NCI-H345 treated with DMSO at 0.1 percent for 48 hours (cell line): ENCODE data around the gene TERC.
"Not testable (repeated sequence)": the region's sequence is repeated elsewhere in the genome, so short reads cannot be mapped to it uniquely, and the experiment has no call there.

Experiments
- DNase-seq: peaks from one replicate; lab custom pipeline; 2025; ENCODE audit not compliant: unreplicated experiment; lab: John Stamatoyannopoulos, UW

TERC gene

DNA sequence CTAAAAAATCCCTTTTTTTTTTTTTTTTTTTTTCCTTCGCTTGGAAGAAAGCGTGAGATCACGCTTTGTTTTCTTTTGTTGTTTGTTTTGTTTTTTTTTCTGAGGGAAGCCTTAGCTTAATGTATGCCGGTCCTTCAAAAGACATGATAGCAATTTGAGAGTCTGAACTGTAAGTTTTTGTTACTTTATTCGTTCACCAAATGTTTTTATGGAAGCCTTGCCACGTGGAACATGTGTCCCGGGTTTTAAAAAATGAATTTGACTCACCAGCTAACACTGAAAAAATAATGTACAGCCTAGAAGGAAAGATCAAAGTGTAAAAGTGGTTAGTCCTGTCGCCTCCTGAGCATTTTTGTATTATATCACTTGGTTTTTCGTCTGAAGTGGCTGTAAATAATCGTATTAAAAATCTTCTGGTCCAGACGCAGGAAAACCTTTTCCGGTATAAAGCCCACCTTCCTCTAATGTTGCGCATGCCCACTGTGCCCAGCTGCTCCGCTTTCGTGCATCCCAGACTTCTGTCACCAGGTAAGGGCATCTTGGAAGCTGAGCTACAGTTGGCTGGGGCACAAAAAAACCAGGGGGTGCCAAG, 7.5 kb upstream of the TERC start:
- peak; percentile 69 for DNase-seq

DNA sequence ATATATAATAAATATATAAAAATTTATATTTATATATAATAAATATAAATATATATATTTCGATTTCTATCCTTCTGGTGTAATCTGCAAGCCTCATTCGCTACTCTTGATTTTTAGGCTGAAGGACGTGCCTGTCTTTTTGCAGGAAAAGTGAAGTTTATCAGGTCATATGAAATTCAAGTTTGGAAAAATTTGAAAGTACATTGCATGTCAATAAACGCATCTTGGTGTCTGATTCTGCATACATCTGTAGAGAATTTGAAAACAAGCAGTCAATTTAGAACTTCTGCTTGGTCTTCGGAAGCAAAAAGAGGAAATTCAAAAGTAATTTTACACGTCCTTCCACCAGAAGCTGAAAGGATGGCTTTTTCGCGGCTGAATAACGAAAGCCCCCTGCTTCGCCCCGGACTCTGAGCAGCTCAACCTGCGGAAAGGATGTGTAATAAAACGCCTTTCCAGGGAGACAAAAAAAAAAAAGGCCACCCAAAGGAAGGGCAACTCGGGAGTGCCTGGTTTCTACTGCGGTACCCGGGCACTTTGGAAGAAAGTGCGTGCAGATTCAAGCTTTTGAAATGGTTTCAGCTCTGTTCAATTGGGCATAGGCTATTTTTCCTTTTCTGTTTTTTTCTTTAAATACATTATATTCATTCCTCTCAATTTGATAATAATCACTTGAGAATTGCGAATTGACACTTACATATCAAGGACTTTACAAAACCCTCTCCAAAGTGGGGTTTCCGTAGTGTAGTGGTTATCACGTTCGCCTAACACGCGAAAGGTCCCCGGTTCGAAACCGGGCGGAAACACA, 6.8 kb upstream of the TERC start:
- DNase-seq: peak; percentile 53

DNA sequence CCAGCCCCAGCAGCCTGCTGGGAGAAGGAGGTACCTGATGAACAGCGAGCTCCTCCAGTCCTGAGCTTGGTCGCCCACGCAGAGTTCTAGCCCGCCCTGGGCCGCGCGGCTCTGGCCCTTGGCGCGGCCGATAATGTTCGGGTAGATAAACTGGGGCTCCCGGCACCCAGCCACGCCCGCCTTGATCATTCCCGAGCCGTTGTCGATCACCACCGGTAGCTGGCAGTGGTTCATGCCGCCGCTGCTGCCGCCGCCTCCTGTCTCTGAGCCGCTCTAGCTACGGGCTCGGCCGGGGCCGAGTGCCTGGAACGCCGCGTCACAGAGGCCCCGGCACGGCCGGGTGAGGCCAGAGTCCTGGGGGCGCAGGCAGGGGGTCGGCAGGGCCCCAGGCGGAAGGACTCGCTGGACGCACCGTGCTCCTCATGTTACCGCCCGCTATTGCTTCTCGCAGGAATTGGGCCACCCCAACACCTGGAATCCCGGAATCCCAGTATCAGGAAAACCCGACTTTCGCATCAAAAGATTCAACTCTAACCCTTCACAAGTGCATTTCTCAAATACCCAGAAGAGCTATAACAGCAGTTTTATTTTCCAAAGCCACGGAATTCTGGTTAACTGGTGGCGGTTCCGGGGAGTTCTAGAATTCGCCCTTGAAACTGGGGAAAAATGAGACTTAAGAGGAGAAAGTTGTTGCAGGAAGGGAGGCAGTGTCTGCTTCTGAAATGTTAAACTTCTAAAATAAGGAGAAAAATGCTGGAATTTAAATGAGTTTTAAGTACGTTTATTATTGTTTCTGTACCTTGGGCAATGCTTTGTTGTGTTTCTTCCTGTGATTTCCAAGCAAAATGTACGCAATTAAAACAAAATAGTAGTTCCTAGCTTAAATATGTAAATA, 4.7 kb upstream of the TERC start, which contains the start of gene ACTRT3:
Gene ACTRT3 (minus strand): TSS at position 275 of the 895 bp plus-strand sequence. CDS start 41 bp downstream, at position 234.
- DNase-seq: no peak

DNA sequence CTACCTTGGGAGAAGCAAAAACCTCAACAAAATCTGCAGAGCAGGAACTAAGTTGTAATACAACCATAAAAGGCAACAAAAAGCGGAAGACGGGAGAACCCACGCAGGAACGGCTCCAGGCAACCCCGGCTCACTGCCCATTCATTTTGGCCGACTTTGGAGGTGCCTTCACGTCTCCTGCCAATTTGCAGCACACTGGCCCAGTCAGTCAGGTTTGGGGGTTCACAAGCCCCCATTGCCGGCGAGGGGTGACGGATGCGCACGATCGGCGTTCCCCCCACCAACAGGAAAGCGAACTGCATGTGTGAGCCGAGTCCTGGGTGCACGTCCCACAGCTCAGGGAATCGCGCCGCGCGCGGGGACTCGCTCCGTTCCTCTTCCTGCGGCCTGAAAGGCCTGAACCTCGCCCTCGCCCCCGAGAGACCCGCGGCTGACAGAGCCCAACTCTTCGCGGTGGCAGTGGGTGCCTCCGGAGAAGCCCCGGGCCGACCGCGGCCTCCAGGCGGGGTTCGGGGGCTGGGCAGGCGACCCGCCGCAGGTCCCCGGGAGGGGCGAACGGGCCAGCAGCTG, 463 bp downstream of the TERC start:
- DNase-seq: no peak

DNA sequence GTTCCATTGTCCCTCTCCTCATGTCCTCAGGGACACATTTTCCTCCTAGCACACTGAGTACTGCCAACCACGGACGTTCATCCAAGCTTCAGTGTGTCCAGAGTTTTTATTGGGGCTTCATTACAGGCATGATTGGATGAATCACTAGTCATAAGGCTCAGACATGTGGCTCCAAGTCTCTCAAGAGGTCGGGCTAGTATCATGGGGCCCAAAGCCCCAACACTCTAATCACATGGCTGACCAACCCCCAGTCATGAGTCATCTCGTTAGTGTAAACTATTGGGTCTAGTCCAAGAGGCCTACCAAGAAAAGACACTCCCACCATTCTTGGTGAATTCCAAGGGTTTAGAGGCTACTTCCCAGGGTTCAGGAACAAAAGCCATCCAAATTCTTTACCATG, 4.4 kb downstream of the TERC start:
- no peak for DNase-seq

DNA sequence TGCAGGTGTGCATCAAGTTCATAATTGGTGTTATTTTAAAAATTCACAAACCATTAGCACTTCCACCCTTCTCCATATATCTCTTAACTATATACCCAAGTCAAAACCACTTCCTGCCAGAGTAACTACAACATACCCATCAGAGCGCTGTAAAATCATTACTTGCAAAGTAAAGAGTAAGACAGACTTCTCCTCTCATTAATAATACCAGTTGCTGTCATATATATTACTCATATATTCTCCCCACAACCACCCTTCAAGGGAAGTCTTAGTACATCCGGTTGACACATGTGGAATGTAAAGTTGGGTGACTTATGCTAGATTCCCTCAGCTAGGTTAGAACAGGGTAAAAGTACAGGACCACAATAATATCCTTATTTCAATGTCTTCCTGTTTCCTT, 5.6 kb downstream of the TERC start:
- DNase-seq: no peak

DNA sequence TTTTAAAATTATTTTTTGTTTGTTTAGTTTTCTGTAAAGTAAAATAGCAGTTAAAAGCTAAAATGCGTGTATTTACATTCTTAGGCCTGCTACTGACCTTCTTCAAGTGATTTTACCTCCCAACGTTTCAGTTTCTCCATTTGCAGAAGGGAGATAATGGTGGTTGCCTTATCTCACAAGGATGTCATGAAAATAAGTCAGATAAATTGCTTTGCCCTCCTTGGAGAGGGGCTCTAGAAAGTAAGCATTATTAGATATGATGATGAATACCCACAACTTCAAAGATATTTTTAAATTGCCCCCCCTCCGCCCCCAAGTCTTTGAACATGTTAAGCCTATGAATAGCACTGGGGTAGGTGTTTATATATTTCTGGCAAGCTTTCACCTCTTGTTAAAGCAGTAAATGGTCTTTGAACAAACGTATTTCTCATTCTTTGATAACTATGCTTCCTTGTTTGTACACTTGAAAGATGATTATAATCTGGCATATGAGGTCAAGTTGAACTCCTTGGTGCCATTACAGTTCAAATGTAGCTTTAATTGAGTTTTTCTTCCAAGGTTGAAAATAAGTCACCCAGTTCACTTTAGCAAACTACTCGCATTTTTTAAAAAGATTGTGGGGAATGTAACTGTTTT, 6.4 kb downstream of the TERC start:
- DNase-seq: no peak

DNA sequence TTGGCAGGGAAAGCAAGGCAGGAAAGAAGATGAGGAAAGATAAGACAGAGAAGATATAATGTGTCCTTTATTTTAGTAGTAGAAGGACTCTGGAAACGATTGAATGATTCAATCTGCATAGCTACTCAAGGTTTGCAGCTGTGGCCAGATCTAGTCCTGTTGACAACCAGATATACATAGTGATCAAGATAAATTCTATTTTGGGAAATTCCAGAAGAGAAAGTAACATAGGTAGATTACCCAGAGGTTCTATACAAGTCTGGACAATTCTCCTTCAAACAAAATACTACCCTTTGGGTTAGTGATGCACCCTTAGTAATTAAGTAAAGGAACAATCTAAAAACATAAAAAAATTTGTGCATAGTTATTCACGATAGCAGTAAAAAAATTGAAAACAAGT, 9.4 kb downstream of the TERC start:
- no peak for DNase-seq

DNA sequence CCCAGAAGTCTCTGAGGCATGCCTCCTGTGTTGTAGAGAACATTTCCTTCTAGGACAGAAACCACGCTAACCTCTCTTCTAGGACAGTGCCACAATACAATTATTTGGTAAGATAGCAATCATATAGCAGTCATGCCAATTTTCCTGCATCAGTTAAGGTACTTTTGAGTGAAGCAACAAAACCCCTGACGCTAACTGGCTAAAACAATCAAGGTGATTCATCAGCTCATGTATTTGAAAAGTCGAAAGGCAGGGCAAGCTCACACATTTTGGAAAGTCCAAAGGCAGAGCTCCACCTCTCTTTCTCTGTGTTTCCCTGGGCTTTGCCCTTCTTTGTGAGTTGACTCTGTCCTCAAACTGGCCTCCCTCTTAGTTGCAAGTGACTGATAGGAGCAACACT, 10.1 kb downstream of the TERC start:
- no peak for DNase-seq

DNA sequence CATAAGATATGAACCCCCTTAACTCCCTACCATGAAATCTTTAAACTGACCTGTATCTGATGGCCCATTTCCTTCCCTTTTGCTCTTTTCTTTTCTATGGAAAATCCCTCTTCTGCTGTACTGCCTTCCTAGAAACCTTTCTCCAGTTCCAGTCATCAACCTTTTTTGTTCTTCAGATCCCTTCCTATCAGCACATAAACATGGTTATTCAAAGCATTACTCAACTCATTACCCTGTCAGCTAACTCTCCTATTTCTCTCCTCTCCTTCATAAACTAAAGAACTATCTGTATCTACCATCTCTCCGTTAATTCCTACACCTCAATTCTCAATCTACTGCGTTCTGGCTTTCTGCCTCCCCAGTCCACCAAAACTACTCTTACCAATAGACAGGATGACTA, 13.0 kb downstream of the TERC start:
- no peak for DNase-seq

DNA sequence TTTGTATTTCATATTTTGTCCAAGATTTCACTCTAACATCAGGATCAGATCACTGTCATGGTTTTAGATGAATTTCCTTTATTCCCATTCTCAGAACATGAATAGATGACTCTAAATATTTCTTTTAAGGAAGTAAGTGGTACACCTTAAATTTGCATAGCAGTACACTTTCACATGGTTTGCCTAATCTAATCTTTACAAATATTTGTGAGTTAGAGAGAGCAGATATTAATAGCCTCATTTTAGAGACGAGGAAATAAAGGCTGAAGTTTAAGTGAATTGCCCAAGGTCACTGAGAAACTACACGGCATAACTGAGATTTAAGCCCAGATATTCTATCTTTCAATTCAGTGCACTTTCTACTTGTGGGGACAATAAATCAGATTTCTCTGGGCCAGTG, 14.2 kb downstream of the TERC start:
- DNase-seq: no peak

DNA sequence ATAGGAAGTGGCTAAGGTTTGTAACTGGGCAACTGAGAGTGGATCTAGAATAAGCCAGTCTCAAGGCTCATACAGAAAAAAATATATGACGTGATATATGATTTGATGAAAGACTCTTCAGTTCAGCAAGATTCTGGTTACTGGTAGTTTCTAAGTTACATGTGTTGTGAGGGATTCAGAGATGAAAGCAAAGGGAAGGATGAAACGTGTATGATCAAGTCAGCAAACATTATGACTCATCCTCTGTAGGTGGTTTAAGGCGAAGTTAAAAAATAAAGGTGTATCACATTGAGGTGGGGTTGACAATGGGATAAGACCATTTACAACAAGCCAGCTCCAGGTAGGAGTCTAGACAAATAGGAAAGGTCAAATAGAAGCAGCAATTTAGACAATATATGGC, 16.2 kb downstream of the TERC start:
- no peak for DNase-seq

DNA sequence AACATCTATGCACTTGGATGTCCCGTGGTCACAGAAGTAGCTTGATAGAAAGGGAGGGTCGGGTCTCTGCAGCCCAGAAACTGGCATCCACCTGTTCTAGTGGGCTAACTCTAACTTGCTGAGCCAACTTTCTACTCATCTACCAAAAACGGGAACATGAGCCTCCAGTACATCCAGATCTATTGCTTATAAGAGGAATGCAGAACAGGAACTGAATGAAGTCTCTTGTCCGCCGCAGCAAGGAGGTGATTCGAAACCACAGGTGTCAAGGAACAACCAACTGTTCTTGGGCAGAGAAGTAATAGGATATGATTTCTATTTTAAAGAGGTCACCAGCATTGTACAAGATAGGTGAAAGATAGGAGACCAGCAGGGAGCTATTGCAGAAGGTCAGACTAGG, 17.9 kb downstream of the TERC start:
- no peak for DNase-seq

DNA sequence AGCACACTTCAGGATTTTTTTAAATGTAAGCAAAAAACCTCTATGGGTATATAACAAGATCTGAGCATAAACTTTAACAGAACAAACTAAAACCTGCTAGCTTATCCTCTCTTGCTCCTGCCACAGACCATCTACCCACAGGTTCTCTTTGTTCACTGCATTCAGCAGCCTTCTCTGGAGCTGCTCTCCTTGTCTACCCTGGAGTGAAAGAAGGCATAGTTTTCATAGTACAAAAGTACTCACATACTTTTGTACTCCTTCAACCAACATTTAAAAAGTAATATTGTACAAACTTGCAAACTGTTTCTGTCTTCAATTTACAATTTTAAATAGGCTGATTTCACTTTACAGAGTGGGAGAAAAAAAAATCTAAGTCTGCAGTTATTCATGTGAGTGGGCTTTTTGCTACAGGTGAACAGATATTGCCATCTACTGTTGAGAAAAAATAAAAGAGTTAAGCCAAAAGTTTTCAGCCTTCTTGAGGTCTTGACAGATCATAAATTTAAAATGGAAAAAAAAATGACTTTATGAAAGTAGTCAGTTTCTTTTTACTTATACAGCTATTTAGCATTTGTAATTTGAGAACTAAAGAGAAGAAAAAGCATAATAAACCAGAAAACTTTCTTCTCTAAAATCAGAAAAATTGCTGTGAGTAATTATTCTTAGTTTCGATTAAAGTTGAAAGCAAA, 20.4 kb downstream of the TERC start:
- DNase-seq: no peak

DNA sequence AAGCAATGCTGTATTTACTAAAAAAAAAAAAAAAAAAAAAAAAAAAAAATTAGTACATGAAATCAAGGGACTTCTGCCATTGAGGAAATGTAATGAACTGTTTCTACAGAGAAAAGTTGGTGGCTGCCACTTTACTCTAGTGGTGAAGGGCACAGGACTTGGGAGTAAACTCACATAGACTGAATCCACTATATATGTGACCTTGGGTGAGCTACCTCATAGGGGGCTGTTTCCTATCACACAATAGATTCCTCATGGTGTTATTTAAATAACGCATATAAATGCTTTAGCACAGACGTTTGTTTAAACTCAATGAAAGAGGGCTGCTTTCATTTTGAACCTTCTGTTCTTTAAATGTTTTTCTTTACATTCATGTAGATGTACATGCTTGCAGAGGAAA, 25.8 kb downstream of the TERC start:
- no peak for DNase-seq

DNA sequence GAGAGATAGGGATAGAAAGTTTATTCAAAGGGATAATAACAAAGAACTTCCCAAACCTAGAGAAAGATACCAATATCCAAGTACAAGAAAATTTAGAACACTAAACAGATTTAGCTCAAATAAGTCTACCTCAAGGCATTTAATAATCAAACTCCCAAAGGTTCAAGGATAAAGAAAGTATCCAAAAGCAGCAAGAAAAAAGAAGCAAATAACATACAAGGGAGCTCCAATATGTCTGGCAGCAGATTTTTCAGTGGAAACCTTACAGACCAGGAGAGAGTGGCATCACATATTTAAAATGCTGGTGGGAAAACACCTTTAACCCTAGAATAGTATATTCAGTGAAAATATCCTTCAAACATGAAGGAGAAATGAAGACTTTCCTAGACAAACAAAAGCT, 33.0 kb downstream of the TERC start:
- not testable (repeated sequence) for DNase-seq

DNA sequence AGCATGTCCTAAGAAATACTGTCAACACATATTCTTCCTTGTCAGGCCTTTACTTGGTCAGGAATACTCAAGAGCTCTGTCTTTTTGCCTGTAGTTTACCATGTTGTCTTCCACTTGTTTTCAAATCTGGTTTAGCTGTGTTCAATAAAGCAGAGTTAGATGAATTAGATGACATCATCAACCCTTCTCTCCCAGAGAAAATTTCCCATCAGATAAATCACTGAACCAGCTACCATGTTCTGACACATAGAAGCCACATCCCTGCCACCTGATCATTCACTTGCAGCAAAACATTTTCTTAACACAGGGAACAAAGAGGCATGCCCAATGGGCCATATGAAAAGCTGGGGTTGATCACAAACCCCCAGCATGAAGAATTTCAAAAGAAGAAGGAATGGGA, 42.1 kb downstream of the TERC start:
- DNase-seq: no peak

DNA sequence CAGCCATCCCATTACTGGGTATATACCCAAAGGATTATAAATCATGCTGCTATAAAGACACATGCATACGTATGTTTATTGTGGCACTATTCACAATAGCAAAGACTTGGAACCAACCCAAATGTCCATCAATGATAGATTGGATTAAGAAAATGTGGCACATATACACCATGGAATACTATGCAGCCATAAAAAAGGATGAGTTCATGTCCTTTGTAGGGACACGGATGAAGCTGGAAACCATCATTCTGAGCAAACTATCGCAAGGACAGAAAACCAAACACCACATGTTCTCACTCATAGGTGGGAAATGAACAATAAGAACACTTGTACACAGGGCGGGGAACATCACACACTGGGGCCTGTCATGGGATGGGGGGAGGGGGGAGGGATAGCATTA, 46.4 kb downstream of the TERC start:
- not testable (repeated sequence) for DNase-seq
